ENCODE measurements around the gene STK35. TPM values are rescaled to one million over a fixed set of nuclear protein-coding genes. Genes with fewer than 3 reads are reported as not detected.

STK35 gene
- total RNA-seq, 3 donors from 2014 or later = 20.2 to 23.3 (median 22.2) TPM

DNA sequence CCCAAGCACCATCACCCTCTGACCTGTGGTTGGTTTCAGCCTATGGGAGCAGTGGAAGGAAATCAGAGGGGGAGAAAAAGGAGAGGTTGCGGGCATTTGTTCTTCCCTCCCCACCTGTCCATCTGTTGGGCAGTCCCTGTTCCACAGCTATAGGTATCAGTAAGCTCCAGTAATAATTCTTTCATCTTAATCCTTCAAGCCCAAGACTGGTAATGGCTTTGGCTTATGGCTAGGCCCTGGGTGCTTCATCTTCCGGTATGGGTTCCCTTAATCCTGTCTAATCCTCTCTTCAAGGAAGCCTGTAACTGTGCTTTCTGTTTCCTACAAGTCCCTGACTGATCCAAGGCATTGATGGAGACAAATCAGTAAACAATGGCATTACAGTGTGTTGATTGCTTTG lies 42.2 kb upstream of the STK35 start:
- intact Hi-C loops (cut with DNase I, micrococcal nuclease) = no loop called here
- Histone ChIP-seq H3K4me1 (ENCODE audit: low read depth) (no peaks in the 10 kb centered on the region), H3K36me3 (ENCODE audit: low read depth) (no peaks in the 10 kb centered on the region), H3K9me3 (peaks cover 7% of the 10 kb centered on the region), H3K4me3 (no peak overlapping the region)
- DNase-seq (no peak), ATAC-seq (no peak)
- TF ChIP-seq, protein P1, sequence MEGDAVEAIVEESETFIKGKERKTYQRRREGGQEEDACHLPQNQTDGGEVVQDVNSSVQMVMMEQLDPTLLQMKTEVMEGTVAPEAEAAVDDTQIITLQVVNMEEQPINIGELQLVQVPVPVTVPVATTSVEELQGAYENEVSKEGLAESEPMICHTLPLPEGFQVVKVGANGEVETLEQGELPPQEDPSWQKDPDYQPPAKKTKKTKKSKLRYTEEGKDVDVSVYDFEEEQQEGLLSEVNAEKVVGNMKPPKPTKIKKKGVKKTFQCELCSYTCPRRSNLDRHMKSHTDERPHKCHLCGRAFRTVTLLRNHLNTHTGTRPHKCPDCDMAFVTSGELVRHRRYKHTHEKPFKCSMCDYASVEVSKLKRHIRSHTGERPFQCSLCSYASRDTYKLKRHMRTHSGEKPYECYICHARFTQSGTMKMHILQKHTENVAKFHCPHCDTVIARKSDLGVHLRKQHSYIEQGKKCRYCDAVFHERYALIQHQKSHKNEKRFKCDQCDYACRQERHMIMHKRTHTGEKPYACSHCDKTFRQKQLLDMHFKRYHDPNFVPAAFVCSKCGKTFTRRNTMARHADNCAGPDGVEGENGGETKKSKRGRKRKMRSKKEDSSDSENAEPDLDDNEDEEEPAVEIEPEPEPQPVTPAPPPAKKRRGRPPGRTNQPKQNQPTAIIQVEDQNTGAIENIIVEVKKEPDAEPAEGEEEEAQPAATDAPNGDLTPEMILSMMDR (IDR thresholded peaks at IDR 0.05) = no peak

GRCh38 chr20:2065099-2065498 lies 36.5 kb upstream of the STK35 start:
- intact Hi-C loops (cut with DNase I, micrococcal nuclease) = no loop called here
- Histone ChIP-seq H3K36me3 (ENCODE audit: low read depth) (no peaks in the 10 kb centered on the region), H3K4me1 (ENCODE audit: low read depth) (no peaks in the 10 kb centered on the region), H3K4me3 (no peak overlapping the region), H3K9me3 (no peaks in the 10 kb centered on the region)
- ATAC-seq (no peak), DNase-seq (no peak)
- TF ChIP-seq, protein P1 (IDR thresholded peaks at IDR 0.05) = no peak

DNA sequence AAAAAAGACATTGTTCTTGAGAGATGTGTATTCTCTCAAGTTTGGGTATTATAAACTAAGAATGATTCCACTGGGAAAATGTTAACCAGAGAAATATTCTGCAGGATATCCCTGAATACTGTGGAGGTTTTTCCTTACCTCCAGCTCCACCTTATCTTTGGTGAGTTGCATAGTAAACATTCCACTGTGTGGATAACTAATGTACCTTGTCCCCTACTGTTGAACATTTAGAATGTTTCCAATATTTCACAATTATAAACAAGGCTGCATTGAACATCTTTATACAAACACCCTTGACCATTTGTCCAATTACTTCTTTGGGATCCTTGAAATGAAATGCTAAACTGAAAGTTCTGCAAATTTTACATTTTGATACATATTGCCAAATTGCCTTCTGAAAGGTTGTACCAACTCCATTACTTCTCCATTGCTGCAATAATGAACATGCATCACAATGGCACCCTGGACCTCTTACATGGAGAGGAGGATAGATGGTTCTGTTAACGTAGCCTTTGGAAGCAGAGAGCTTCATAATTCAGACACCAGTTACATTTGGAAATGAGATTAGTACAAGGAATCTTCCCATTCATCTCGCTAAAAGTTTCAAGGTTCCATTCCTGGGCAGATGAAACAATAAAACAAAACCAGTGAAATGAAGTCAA lies 35.0 kb upstream of the STK35 start:
- TF ChIP-seq, protein P1 (IDR thresholded peaks at IDR 0.05) = no peak
- Histone ChIP-seq H3K4me1 (ENCODE audit: low read depth) (no peaks in the 10 kb centered on the region), H3K4me3 (no peak overlapping the region), H3K36me3 (ENCODE audit: low read depth) (no peaks in the 10 kb centered on the region), H3K9me3 (no peaks in the 10 kb centered on the region)
- intact Hi-C loops (cut with DNase I, micrococcal nuclease) = no loop called here
- ATAC-seq (no peak), DNase-seq (no peak)

- no peaks in the 10 kb centered on the region for H3K4me1 ChIP-seq (ENCODE audit: low read depth)
- H3K9me3 ChIP-seq = no peaks in the 10 kb centered on the region
- no peaks in the 10 kb centered on the region for H3K36me3 ChIP-seq (ENCODE audit: low read depth)
- H3K4me3 ChIP-seq = no peak overlapping the region
- DNase-seq = no peak
- TF ChIP-seq, protein P1 (IDR thresholded peaks at IDR 0.05) = no peak
- intact Hi-C loops (cut with DNase I, micrococcal nuclease) = no loop called here
- no peak for ATAC-seq
Observed at GRCh38 chr20:2080532-2081224, 20.9 kb upstream of the STK35 start.

DNA sequence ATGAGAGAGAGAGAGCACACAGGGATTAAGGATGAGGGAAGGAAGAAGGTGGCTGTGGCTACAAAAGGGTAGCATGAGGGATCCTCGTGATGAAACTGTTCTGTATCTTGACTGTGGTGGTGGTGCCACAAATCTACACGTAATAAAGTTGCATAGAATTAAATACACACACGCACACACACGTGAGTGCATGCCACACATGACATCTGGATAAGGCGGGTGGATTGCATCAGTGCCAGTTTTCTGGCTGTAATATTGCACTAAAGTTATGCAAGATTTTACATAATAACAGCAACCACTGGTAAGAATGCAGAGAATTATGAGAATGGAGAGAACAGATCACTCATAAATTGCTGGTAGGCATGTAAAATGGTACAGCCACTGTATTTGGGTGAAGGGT lies 16.9 kb upstream of the STK35 start:
- TF ChIP-seq, protein P1 (IDR thresholded peaks at IDR 0.05) = no peak
- H3K4me3 ChIP-seq = no peak overlapping the region
- no peak for DNase-seq
- no peaks in the 10 kb centered on the region for H3K4me1 ChIP-seq (ENCODE audit: low read depth)
- no peak for ATAC-seq
- intact Hi-C loops (cut with DNase I, micrococcal nuclease) = no loop called here
- H3K36me3 ChIP-seq (ENCODE audit: low read depth) = no peaks in the 10 kb centered on the region
- no peaks in the 10 kb centered on the region for H3K9me3 ChIP-seq

All from mucosa of descending colon (tissue), 3 donors.